K562 (cell line): ENCODE measurements around the gene AHNAK. TPM values are rescaled to one million over a fixed set of nuclear protein-coding genes. Genes with fewer than 3 reads are reported as not detected.

Experiments used
- ATAC-seq: fragments of 200-7000 bp; cut with Tn5 transposase; 3 replicates; pipeline ENCODE4 v1.9.1; 2020; ENCODE audit warnings: moderate library complexity
- BruUV-seq: library from RNA; stranded (reverse); fragments of 400-500 nt; replicated peaks from 2 replicates; lab custom pipeline; 2021; lab: Mats Ljungman, UMichigan
- CTCF ChIA-PET: fragments of 300-600 bp; formaldehyde crosslinking; extraction: SDS; loops from one replicate; lab custom pipeline; 2021; ENCODE audit warnings: low intra/inter-chr PET ratio; lab: Yijun Ruan, JAX
- POLR2A ChIA-PET: fragments of 300-600, 350-650 bp; sonication (Branson Sonifier 250); formaldehyde crosslinking; extraction: SDS; loops from one replicate; lab custom pipeline; 2021; ENCODE audit warnings: antibody characterized with exemption, inconsistent platforms; lab: Yijun Ruan, JAX
- DNase-seq, 4 experiments: peaks; one replicate each; pipeline versions ENCODE4 v3.0.0 to v3.0.0-alpha.2; 2011 to 2018; ENCODE audit warnings: low spot score in 3 of 4, mixed read lengths in 3 of 4; ENCODE audit errors: extremely low read depth in 1 of 4
- FAIRE-seq: peaks from 2 replicates; lab custom pipeline; 2011; peaks lifted over from hg19 to GRCh38; lab: Jason Lieb, UNC
- H2AFZ ChIP-seq: 2 replicates; pipeline ENCODE4 v1.6.0; 2011; ENCODE audit warnings: low read depth, low read length, control low read depth, inconsistent platforms
- H3K27ac ChIP-seq: fragments of 200-600 bp; 3 replicates; pipeline ENCODE4 v1.8.0; 2011; ENCODE audit warnings: low read depth, mild to moderate bottlenecking, control low read depth, inconsistent platforms, low read length, moderate library complexity, mixed read lengths; ENCODE audit errors: extremely low read depth
- H3K27me3 ChIP-seq, 2 experiments: fragments of 300-600 bp in 1 of 2; 2 replicates in 1 of 2; 3 replicates in 1 of 2; pipeline versions ENCODE4 v1.6.0 to v1.8.0; 2011; ENCODE audit warnings: inconsistent platforms in 2 of 2, low read length in 2 of 2, mild to moderate bottlenecking in 1 of 2, mixed read lengths in 1 of 2, moderate library complexity in 1 of 2; ENCODE audit not compliant: control insufficient read depth in 2 of 2, insufficient read depth in 2 of 2
- H3K36me3 ChIP-seq: fragments of 300-600 bp; 3 replicates; pipeline ENCODE4 v1.8.0; 2011; ENCODE audit warnings: mild to moderate bottlenecking, low read length, inconsistent platforms; ENCODE audit not compliant: control insufficient read depth, insufficient read depth
- H3K4me1 ChIP-seq, 2 experiments: fragments of 200-600 bp in 1 of 2; replicated peaks in 1 of 2; 2 replicates in 1 of 2; 3 replicates in 1 of 2; pipeline versions ENCODE4 v1.5.1 to v1.8.0; 2011; ENCODE audit warnings: inconsistent platforms in 2 of 2, low read length in 2 of 2, mild to moderate bottlenecking in 1 of 2, mixed read lengths in 1 of 2, moderate library complexity in 1 of 2; ENCODE audit not compliant: control insufficient read depth in 2 of 2, insufficient read depth in 2 of 2
- H3K4me2 ChIP-seq: 2 replicates; pipeline ENCODE4 v1.6.1; 2011; ENCODE audit warnings: low read length, control low read depth, inconsistent platforms, mixed read lengths; ENCODE audit not compliant: insufficient read depth
- H3K4me3 ChIP-seq: fragments of 200-600 bp; sonication (generic), shearing (Covaris generic); 2 replicates; pipeline ENCODE4 v1.5.1; 2016; ENCODE audit warnings: control low read depth, inconsistent platforms
- H3K79me2 ChIP-seq: fragments of 200-600 bp; 3 replicates; pipeline ENCODE4 v1.8.0; 2011; ENCODE audit warnings: low read length, inconsistent platforms; ENCODE audit not compliant: control insufficient read depth, insufficient read depth
- H3K9ac ChIP-seq, 2 experiments: 2 replicates each; pipeline versions ENCODE4 v1.6.0 to v1.6.1; 2011; ENCODE audit warnings: low read depth in 2 of 2, low read length in 2 of 2, control low read depth in 1 of 2, inconsistent platforms in 1 of 2, mild to moderate bottlenecking in 1 of 2, mixed read lengths in 1 of 2; ENCODE audit not compliant: insufficient read depth in 1 of 2
- H3K9me1 ChIP-seq: one replicate; pipeline ENCODE4 v1.6.0; 2011; ENCODE audit warnings: inconsistent platforms, mild to moderate bottlenecking, low read length, moderate library complexity; ENCODE audit not compliant: control insufficient read depth, insufficient read depth
- H3K9me3 ChIP-seq: replicated peaks from 2 replicates; pipeline ENCODE4 v1.5.1; 2011; ENCODE audit warnings: low read depth, low read length, inconsistent platforms; ENCODE audit not compliant: control insufficient read depth, insufficient read depth
- H4K20me1 ChIP-seq: replicated peaks from 2 replicates; pipeline ENCODE4 v1.6.1; 2011; ENCODE audit warnings: low read length, inconsistent platforms, mixed read lengths; ENCODE audit not compliant: control insufficient read depth, insufficient read depth
- CBX1 ChIP-seq: sonication (generic); IDR thresholded peaks from 2 replicates; pipeline ENCODE4 v1.6.1; 2016; ENCODE audit warnings: antibody characterized with exemption, low read depth, mild to moderate bottlenecking
- EWSR1 ChIP-seq: fragments of 450-650 bp; IDR thresholded peaks from 2 replicates; pipeline ENCODE4 v1.6.1; 2018; ENCODE audit warnings: borderline replicate concordance, mild to moderate bottlenecking, low read depth, moderate library complexity; ENCODE audit not compliant: partially characterized antibody
- HOMEZ ChIP-seq: fragments of 250-450 bp; sonication (Bioruptor Pico); IDR thresholded peaks from 2 replicates; pipeline ENCODE4 v1.4.0; 2020; ENCODE audit warnings: mild to moderate bottlenecking, moderate library complexity
- MYC ChIP-seq, 2 experiments: fragments of 250-450 bp in 1 of 2; sonication (Bioruptor Pico) in 1 of 2; IDR thresholded peaks; 2 replicates each; pipeline versions ENCODE4 v1.5.1 to v1.6.1; 2012 to 2021; ENCODE audit warnings: low read depth in 2 of 2, borderline replicate concordance in 1 of 2, improper control_type of control experiment in 1 of 2, low read length in 1 of 2, mild to moderate bottlenecking in 1 of 2, moderate library complexity in 1 of 2
- NR1H2 ChIP-seq: sonication (generic); formaldehyde crosslinking; IDR thresholded peaks from 2 replicates; pipeline ENCODE4 v1.4.0; 2020; ENCODE audit warnings: mild to moderate bottlenecking, missing genetic modification reagents
- ZNF197 ChIP-seq: fragments of 200-800 bp; sonication (Bioruptor generic); IDR thresholded peaks from 2 replicates; pipeline ENCODE4 v1.6.1; 2016; ENCODE audit warnings: low read depth, missing genetic modification characterization, missing compliant biosample characterization
- ZNF23 ChIP-seq: fragments of 250-450 bp; sonication (Bioruptor Pico); IDR thresholded peaks from 2 replicates; pipeline ENCODE4 v1.4.0; 2020; ENCODE audit warnings: mild to moderate bottlenecking
- ZNF444 ChIP-seq: fragments of 250-450 bp; sonication (Bioruptor Pico); IDR thresholded peaks from 2 replicates; pipeline ENCODE4 v1.4.0; 2020; ENCODE audit warnings: mild to moderate bottlenecking, moderate library complexity
- ZNF740 ChIP-seq, 3 experiments: fragments of 200-800 bp in 1 of 3; sonication (Bioruptor generic) in 1 of 3; sonication (generic) in 1 of 3; formaldehyde crosslinking in 1 of 3; IDR thresholded peaks; 2 replicates each; pipeline versions ENCODE4 v1.6.1 to v1.8.0; 2016 to 2022; ENCODE audit warnings: mild to moderate bottlenecking in 2 of 3, missing compliant biosample characterization in 2 of 3, missing genetic modification characterization in 2 of 3, missing genetic modification reagents in 1 of 3
- ZNF77 ChIP-seq: fragments of 250-450 bp; sonication (Bioruptor Pico); IDR thresholded peaks from 2 replicates; pipeline ENCODE4 v1.5.0; 2020
- WGBS: fragments of 100-300 bp; shearing (Covaris generic); methylation state at CpG from one replicate; pipeline ENCODE4 v1.1.6; 2016; ENCODE audit warnings: low coverage, mixed read lengths; ENCODE audit not compliant: insufficient coverage; ENCODE audit errors: missing lambda C conversion rate; 5-methylcytosine and 5-hydroxymethylcytosine counted together
- in situ Hi-C: fragments of 300-500 bp; cut with MboI; formaldehyde crosslinking; loops from 4 replicates; pipeline ENCODE4 v1.15.0; 2018; ENCODE audit warnings: inconsistent platforms, mixed read lengths
- intact Hi-C: fragments of 100-400 bp; cut with micrococcal nuclease; formaldehyde crosslinking; loops from 2 replicates; pipeline ENCODE4 v1.14.2; 2022
- polyA plus RNA-seq, 8 experiments: library from polyadenylated mRNA; depleted of rRNA in 4 of 8; stranded (reverse) in 5 of 8; unstranded in 3 of 8; fragments of >200 nt; fragmentation: Nextera tagmentation in 2 of 8; fragmentation: Illumina TruSeq in 1 of 8; extraction: Ambion mirVana in 2 of 8; extraction: Trizol in 1 of 8; gene quantifications; 2 replicates each; pipeline versions ENCODE4 v1.2.1 to v1.2.3, GENCODE V29; 2011 to 2014; ENCODE audit warnings: inconsistent platforms in 1 of 8, missing spikeins in 1 of 8
- total RNA-seq, 7 experiments: library from RNA; depleted of rRNA in 6 of 7; stranded (reverse); fragments of >200 nt in 6 of 7; fragmentation: Illumina TruSeq in 2 of 7; extraction: Trizol in 2 of 7; gene quantifications; 2 replicates each; pipeline versions ENCODE4 v1.2.1 to v1.2.3, GENCODE V29; 2011 to 2021; ENCODE audit warnings: low replicate concordance in 1 of 7
- TF ChIP-seq, protein P1 (sequence below): fragments of 250-450 bp; sonication (Bioruptor Pico); IDR thresholded peaks from 2 replicates; pipeline ENCODE4 v1.8.0; 2021; ENCODE audit warnings: borderline replicate concordance, mild to moderate bottlenecking, moderate library complexity; ENCODE audit not compliant: poor library complexity, severe bottlenecking
- TF ChIP-seq, protein P2 (sequence below): fragments of 450-650 bp; IDR thresholded peaks from 2 replicates; pipeline ENCODE4 v1.6.1; 2014; ENCODE audit warnings: low read depth, mild to moderate bottlenecking, moderate library complexity, borderline replicate concordance
- TF ChIP-seq, protein P3 (sequence below): fragments of 250-450 bp; sonication (Bioruptor Pico); IDR thresholded peaks from 2 replicates; pipeline ENCODE4 v1.4.0; 2020

The AHNAK gene
- total and polyA plus RNA-seq, 9 of the 15 experiments (the other 6 are each of a cell fraction or from before 2014, with no cell fraction given), result 1.5 to 89.7 (median 45.0) TPM

DNA sequence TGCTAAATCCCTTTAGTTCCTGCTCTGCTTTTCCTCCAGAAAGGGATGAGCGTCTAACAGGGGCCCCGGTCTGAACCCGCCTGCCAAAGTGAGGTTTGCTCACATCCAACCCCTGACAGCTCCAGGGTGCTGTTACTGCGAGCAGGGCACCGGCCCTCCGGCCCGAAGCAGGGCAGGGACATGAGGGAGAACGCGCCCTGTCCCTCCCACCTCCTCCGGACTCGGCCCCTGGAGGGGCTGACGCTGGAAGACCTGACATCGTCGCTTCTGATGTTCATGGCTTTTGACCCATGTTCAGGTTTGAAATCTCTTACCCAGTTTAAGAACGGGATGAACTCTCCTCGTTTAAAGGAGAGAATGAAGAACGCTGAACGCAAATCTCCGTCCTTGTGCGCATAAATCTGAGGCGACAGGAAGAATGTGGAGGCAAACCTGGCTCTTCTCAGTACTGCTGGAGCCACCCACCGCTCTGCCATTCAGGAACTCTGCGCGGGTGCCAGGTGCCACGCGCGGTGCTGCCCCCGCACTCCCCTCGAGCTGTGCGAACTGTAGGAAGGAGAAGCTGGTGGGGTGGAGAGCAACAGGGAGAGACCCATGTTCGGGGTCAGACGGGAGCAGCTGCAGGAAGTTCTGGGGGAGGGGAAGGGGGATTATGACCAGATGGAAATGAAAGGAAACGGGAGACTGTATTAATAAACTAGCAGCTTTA, 27.9 kb upstream of the AHNAK start:
- BruUV-seq, result TSS peak; percentile 94
- peak overlapping the region; percentile 96 for H3K4me3 ChIP-seq
- H3K9me3 ChIP-seq, result no peaks in the 10 kb centered on the region
- H2AFZ ChIP-seq, result peak overlapping the region; percentile 80
- ChIA-PET POLR2A (interaction anchor here (0.6 to 3.8 kb wide), 43 partner anchors 9 to 667 kb away, joined by 3 to 34 read pairs (median 4); partner anchors contain the start of genes C11orf98, CSKMT, HNRNPUL2 and LBHD1), CTCF (interaction anchor here (0.9 kb wide), 1 partner anchor 150 kb away, joined by 3 read pairs; no protein-coding TSS in a partner anchor)
- in situ Hi-C loops (no loop called here), intact Hi-C loops (no loop called here)
- WGBS, result 3% methylated on average over 32 of the region's 33 CpGs
- DNase-seq (peak; percentile 40 to 53 (median 50)), FAIRE-seq (peak; percentile 37), ATAC-seq (peak; percentile 58)
- H3K79me2 ChIP-seq, result peaks cover 58% of the 10 kb centered on the region
- H3K9ac ChIP-seq, result peak overlapping the region; percentile 93 to 98
- H3K27ac ChIP-seq, result peak overlapping the region; percentile 84
- peaks cover 82% of the 10 kb centered on the region for H3K36me3 ChIP-seq
- H3K9me1 ChIP-seq, result no peaks in the 10 kb centered on the region
- H3K4me1 ChIP-seq, result peaks cover 22 to 37% of the 10 kb centered on the region in 2 experiments; a peak in 4 of 5 replicates
- peaks cover 3% of the 10 kb centered on the region for H4K20me1 ChIP-seq
- H3K27me3 ChIP-seq, result no peaks in the 10 kb centered on the region
- peak overlapping the region; percentile 77 for H3K4me2 ChIP-seq
- TF ChIP-seq ZNF77 (no peak), EWSR1 (no peak), ZNF23 (CRISPR knock-in tag) (no peak), NR1H2 (no peak), ZNF444 (CRISPR knock-in tag) (no peak; the same call in 1 of the 2 replicates), ZNF740 (CRISPR knock-in tag; IDR thresholded peaks at IDR 0.05) (no peak), ZNF740 (tag; IDR thresholded peaks at IDR 0.05) (peak in 1 of 2 experiments; percentile 26; a peak in 1 of 4 replicates), HOMEZ (CRISPR knock-in tag) (no peak), MYC (IDR thresholded peaks at IDR 0.05; ENCODE audit: low read depth, low read length) (no peak), MYC (CRISPR knock-in tag; IDR thresholded peaks at IDR 0.05; ENCODE audit: borderline replicate concordance, low read depth) (peak; percentile 81; the same call in 1 of the 2 replicates), CBX1 (no peak), ZNF197 (CRISPR knock-in tag) (no peak)
- TF ChIP-seq, protein P1, sequence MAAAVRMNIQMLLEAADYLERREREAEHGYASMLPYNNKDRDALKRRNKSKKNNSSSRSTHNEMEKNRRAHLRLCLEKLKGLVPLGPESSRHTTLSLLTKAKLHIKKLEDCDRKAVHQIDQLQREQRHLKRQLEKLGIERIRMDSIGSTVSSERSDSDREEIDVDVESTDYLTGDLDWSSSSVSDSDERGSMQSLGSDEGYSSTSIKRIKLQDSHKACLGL (CRISPR knock-in tag), result no peak
- TF ChIP-seq, protein P2, sequence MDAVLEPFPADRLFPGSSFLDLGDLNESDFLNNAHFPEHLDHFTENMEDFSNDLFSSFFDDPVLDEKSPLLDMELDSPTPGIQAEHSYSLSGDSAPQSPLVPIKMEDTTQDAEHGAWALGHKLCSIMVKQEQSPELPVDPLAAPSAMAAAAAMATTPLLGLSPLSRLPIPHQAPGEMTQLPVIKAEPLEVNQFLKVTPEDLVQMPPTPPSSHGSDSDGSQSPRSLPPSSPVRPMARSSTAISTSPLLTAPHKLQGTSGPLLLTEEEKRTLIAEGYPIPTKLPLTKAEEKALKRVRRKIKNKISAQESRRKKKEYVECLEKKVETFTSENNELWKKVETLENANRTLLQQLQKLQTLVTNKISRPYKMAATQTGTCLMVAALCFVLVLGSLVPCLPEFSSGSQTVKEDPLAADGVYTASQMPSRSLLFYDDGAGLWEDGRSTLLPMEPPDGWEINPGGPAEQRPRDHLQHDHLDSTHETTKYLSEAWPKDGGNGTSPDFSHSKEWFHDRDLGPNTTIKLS, result peak; percentile 93; the same call in 1 of the 2 replicates
- TF ChIP-seq, protein P3, sequence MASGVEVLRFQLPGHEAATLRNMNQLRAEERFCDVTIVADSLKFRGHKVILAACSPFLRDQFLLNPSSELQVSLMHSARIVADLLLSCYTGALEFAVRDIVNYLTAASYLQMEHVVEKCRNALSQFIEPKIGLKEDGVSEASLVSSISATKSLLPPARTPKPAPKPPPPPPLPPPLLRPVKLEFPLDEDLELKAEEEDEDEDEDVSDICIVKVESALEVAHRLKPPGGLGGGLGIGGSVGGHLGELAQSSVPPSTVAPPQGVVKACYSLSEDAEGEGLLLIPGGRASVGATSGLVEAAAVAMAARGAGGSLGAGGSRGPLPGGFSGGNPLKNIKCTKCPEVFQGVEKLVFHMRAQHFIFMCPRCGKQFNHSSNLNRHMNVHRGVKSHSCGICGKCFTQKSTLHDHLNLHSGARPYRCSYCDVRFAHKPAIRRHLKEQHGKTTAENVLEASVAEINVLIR (CRISPR knock-in tag), result no peak
